IMR-90 (cell line): ENCODE measurements around the gene PSMD1. TPM values are rescaled to one million over a fixed set of nuclear protein-coding genes. Genes with fewer than 3 reads are reported as not detected.

Source experiments
- ATAC-seq: fragments of 200-7000 bp; cut with Tn5 transposase; 2 replicates; pipeline ENCODE4 v1.9.1; 2020; ENCODE audit warnings: low read depth, mild to moderate bottlenecking, moderate library complexity
- BruUV-seq: library from RNA; stranded (reverse); fragments of 400-500 nt; replicated peaks from 2 replicates; lab custom pipeline; 2021; lab: Mats Ljungman, UMichigan
- CTCF ChIA-PET: fragments of 300-600 bp; formaldehyde crosslinking; extraction: SDS; loops from one replicate; lab custom pipeline; 2021; ENCODE audit warnings: antibody characterized with exemption; lab: Yijun Ruan, JAX
- POLR2A ChIA-PET: fragments of 300-600 bp; sonication (Branson Sonifier 250); formaldehyde crosslinking; loops from one replicate; lab custom pipeline; 2022; ENCODE audit warnings: antibody characterized with exemption; ENCODE audit not compliant: unreplicated experiment; lab: Charles Lee
- DNase-seq: peaks from one replicate; pipeline ENCODE4 v3.0.0; 2013
- H2AFZ ChIP-seq: replicated peaks from 2 replicates; pipeline ENCODE3; 2013; ENCODE audit warnings: low read length, mild to moderate bottlenecking; ENCODE audit not compliant: poor library complexity
- H2AK5ac ChIP-seq: 2 replicates; pipeline ENCODE4 v1.6.1; 2013; ENCODE audit warnings: low read depth, low read length, inconsistent platforms
- H2AK9ac ChIP-seq: replicated peaks from 2 replicates; pipeline ENCODE3; 2013; ENCODE audit warnings: mild to moderate bottlenecking, low read depth, low read length, moderate library complexity; ENCODE audit not compliant: poor library complexity
- H2BK120ac ChIP-seq: 2 replicates; pipeline ENCODE4 v1.6.1; 2013; ENCODE audit warnings: low read depth, low read length, inconsistent platforms
- H2BK15ac ChIP-seq: 3 replicates; pipeline ENCODE4 v1.6.1; 2013; ENCODE audit warnings: low read depth, low read length, inconsistent platforms
- H2BK20ac ChIP-seq: 2 replicates; pipeline ENCODE4 v1.6.1; 2013; ENCODE audit warnings: low read depth, mild to moderate bottlenecking, inconsistent platforms, low read length, moderate library complexity
- H2BK5ac ChIP-seq: 2 replicates; pipeline ENCODE4 v1.6.1; 2013; ENCODE audit warnings: mild to moderate bottlenecking, low read depth, low read length, inconsistent platforms; ENCODE audit not compliant: poor library complexity, severe bottlenecking
- H3K14ac ChIP-seq: replicated peaks from 2 replicates; pipeline ENCODE4 v1.6.1; 2013; ENCODE audit warnings: low read depth, low read length, inconsistent platforms
- H3K18ac ChIP-seq: 2 replicates; pipeline ENCODE4 v1.6.1; 2013; ENCODE audit warnings: low read depth, low read length, control low read depth
- H3K23ac ChIP-seq: 2 replicates; pipeline ENCODE4 v1.6.1; 2013; ENCODE audit warnings: low read depth, low read length, inconsistent platforms
- H3K27ac ChIP-seq: 2 replicates; pipeline ENCODE4 v1.5.1; 2013; ENCODE audit warnings: mild to moderate bottlenecking, control low read depth, low read length; ENCODE audit not compliant: insufficient read depth
- H3K27me3 ChIP-seq: 2 replicates; pipeline ENCODE4 v1.6.1; 2013; ENCODE audit warnings: low read length; ENCODE audit not compliant: control insufficient read depth, insufficient read depth
- H3K36me3 ChIP-seq: 2 replicates; pipeline ENCODE4 v1.6.1; 2013; ENCODE audit warnings: low read length, mixed read lengths; ENCODE audit not compliant: control insufficient read depth, insufficient read depth
- H3K4ac ChIP-seq: 2 replicates; pipeline ENCODE4 v1.6.1; 2013; ENCODE audit warnings: low read depth, low read length, inconsistent platforms
- H3K4me1 ChIP-seq: 2 replicates; pipeline ENCODE4 v1.6.1; 2013; ENCODE audit warnings: low read length, mixed read lengths; ENCODE audit not compliant: control insufficient read depth, insufficient read depth
- H3K4me2 ChIP-seq: 2 replicates; pipeline ENCODE4 v1.6.1; 2013; ENCODE audit warnings: low read depth, mild to moderate bottlenecking, control low read depth, low read length, moderate library complexity
- H3K4me3 ChIP-seq: 2 replicates; pipeline ENCODE4 v1.5.1; 2013; ENCODE audit warnings: low read depth, mild to moderate bottlenecking, control low read depth, low read length, moderate library complexity; ENCODE audit not compliant: insufficient read depth
- H3K56ac ChIP-seq: 2 replicates; pipeline ENCODE4 v1.6.1; 2013; ENCODE audit warnings: low read length, inconsistent platforms; ENCODE audit not compliant: insufficient read depth; ENCODE audit errors: extremely low read depth
- H3K79me1 ChIP-seq, 2 experiments: 2 replicates each; pipeline ENCODE4 v1.6.1; 2013; ENCODE audit warnings: low read length in 2 of 2, inconsistent platforms in 1 of 2, low read depth in 1 of 2
- H3K9ac ChIP-seq: 2 replicates; pipeline ENCODE4 v1.6.1; 2013; ENCODE audit warnings: low read depth, low read length, control low read depth
- H3K9me1 ChIP-seq: 2 replicates; pipeline ENCODE4 v1.6.1; 2013; ENCODE audit warnings: low read length, inconsistent platforms; ENCODE audit not compliant: insufficient read depth
- H3K9me3 ChIP-seq: 2 replicates; pipeline ENCODE4 v1.6.1; 2013; ENCODE audit warnings: low read length; ENCODE audit not compliant: control insufficient read depth, insufficient read depth
- H4K20me1 ChIP-seq: 2 replicates; pipeline ENCODE4 v1.6.1; 2013; ENCODE audit warnings: low read length, inconsistent platforms; ENCODE audit not compliant: insufficient read depth
- H4K5ac ChIP-seq: 2 replicates; pipeline ENCODE4 v1.6.1; 2013; ENCODE audit warnings: mild to moderate bottlenecking, low read depth, low read length, control low read depth
- H4K8ac ChIP-seq, 2 experiments: 2 replicates each; pipeline ENCODE4 v1.6.1; 2013; ENCODE audit warnings: low read depth in 2 of 2, low read length in 2 of 2, control low read depth in 1 of 2, inconsistent platforms in 1 of 2
- H4K91ac ChIP-seq: 2 replicates; pipeline ENCODE4 v1.6.1; 2013; ENCODE audit warnings: low read depth, low read length, inconsistent platforms; ENCODE audit not compliant: insufficient read depth
- CEBPB ChIP-seq: IDR thresholded peaks from 2 replicates; pipeline ENCODE4 v1.6.1; 2012; ENCODE audit warnings: low read depth, low read length, improper control_type of control experiment
- MAZ ChIP-seq: IDR thresholded peaks from 2 replicates; pipeline ENCODE4 v1.6.1; 2012; ENCODE audit warnings: low read depth, mild to moderate bottlenecking, low read length, improper control_type of control experiment, moderate library complexity, borderline replicate concordance
- POLR2A ChIP-seq: IDR thresholded peaks from 2 replicates; pipeline ENCODE4 v1.6.1; 2012; ENCODE audit warnings: mild to moderate bottlenecking, low read depth, low read length
- WGBS, 2 experiments: methylation state at CpG; one replicate each; pipeline versions ENCODE4 v1.1.5 to v1.1.7; 2013; ENCODE audit warnings: missing lambda C conversion rate in 2 of 2; ENCODE audit not compliant: insufficient read length in 1 of 2; ENCODE audit errors: extremely low coverage in 2 of 2; 5-methylcytosine and 5-hydroxymethylcytosine counted together
- dilution Hi-C: fragments of 300-500 bp; cut with HindIII; formaldehyde crosslinking; loops from one replicate; pipeline ENCODE4 v1.14.3; 2018; ENCODE audit warnings: low sequenced_read_pairs; ENCODE audit not compliant: unreplicated experiment
- in situ Hi-C: fragments of 300-500 bp; cut with MboI; formaldehyde crosslinking; loops from 3 replicates; pipeline ENCODE4 v1.14.3; 2019; ENCODE audit warnings: low sequenced_read_pairs, inconsistent platforms, mixed read lengths
- intact Hi-C: fragments of 100-400 bp; cut with micrococcal nuclease; formaldehyde crosslinking; loops from 2 replicates; pipeline ENCODE4 v1.10.0; 2022
- polyA plus RNA-seq, 3 experiments: library from polyadenylated mRNA; depleted of rRNA; stranded (reverse); fragments of >200 nt; gene quantifications; 2 replicates each; pipeline ENCODE4 v1.2.3, GENCODE V29; 2012; ENCODE audit warnings: low replicate concordance in 1 of 3
- total RNA-seq: library from RNA; depleted of rRNA; stranded (reverse); fragments of >200 nt; gene quantifications from 2 replicates; pipeline ENCODE4 v1.2.3, GENCODE V29; 2012

The PSMD1 gene
- total and polyA plus RNA-seq, 2 of the 4 experiments (the other 2 are of a cell fraction), result 89.8 to 181 TPM

DNA sequence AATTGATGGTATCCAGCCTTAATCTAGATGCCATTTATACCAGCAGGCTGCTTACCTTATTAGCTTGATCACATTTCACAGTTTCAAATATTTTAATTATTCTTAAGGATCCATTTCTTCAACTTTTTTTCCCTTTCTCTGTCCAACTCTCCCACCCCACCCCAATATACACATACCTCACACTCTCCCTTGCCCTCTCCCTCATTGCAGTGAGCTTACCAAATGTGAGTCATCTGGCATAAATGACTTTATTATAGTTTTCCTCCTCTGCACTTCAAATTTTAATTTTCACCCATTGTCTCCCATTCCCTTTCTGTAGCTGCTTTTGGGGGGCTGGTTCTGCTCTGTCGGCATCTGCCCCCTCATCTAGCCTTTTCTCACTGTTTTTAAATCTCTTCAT lies 55.3 kb downstream of the PSMD1 start:
- Histone ChIP-seq H2BK5ac (peak overlapping the region; percentile 63), H2AK9ac (peak overlapping the region; percentile 35), H3K36me3 (peaks cover 9% of the 10 kb centered on the region), H4K20me1 (no peaks in the 10 kb centered on the region), H3K4me3 (no peak overlapping the region), H3K14ac (peak overlapping the region; percentile 77), H3K9me3 (no peaks in the 10 kb centered on the region), H3K4ac (peak overlapping the region; percentile 79), H3K4me1 (peaks cover 16% of the 10 kb centered on the region), H3K18ac (peak overlapping the region; percentile 90), H2BK20ac (peak overlapping the region; percentile 77), H3K27me3 (no peaks in the 10 kb centered on the region), H2AK5ac (peak overlapping the region; percentile 70; the same call in 1 of the 2 replicates), H4K91ac (peak overlapping the region; percentile 82; the same call in 1 of the 2 replicates), H3K27ac (peak overlapping the region; percentile 93; the same call in 1 of the 2 replicates), H4K5ac (peak overlapping the region; percentile 89), H4K8ac (peak overlapping the region in 1 of 2 experiments; percentile 49; a peak in 2 of 4 replicates), H2AFZ (no peak overlapping the region), H3K79me1 (peaks cover 26 to 41% of the 10 kb centered on the region in 2 experiments; a peak in 3 of 4 replicates), H2BK120ac (peak overlapping the region; percentile 89), H2BK15ac (no peak overlapping the region), H3K56ac (peak overlapping the region; percentile 54; the same call in 1 of the 2 replicates), H3K9me1 (peaks cover 7% of the 10 kb centered on the region; the same call in 1 of the 2 replicates), H3K4me2 (peak overlapping the region; percentile 78), H3K23ac (peak overlapping the region; percentile 58; the same call in 1 of the 2 replicates), H3K9ac (peak overlapping the region; percentile 59; the same call in 1 of the 2 replicates)
- dilution Hi-C loops, result no loop called here
- WGBS, 2 experiments, result 63% methylated on average over 1 of the region's 1 CpG; no CpG with 5 or more reads in 1 of the 2 experiments
- intact Hi-C loops, result loop anchor here (5.0 kb wide), 1 partner anchor 50 kb away; no protein-coding TSS in a partner anchor
- peak; percentile 66 for DNase-seq
- no TSS peak for BruUV-seq
- ChIA-PET POLR2A (no interaction called here), CTCF (interaction anchor here (1.1 to 2.3 kb wide), 3 partner anchors 41 to 116 kb away, joined by 3 to 7 read pairs (median 3); no protein-coding TSS in a partner anchor)
- peak; percentile 84 for ATAC-seq
- in situ Hi-C loops, result loop anchor here (5.0 kb wide), 1 partner anchor 80 kb away; no protein-coding TSS in a partner anchor
- TF ChIP-seq MAZ (0 out of 2 replicates have a peak, but pooled peaks have one; percentile 19), POLR2A (no peak), CEBPB (0 out of 2 replicates have a peak, but pooled peaks have one; percentile 14)
